ENCODE results near the gene DCHS2.

Gene DCHS2

GRCh38 chr4:154441124-154441523, 50.5 kb downstream of the DCHS2 start:
- no peak for DNase-seq

GRCh38 chr4:154439224-154439623, 52.4 kb downstream of the DCHS2 start:
- no peak for DNase-seq

- no peak for DNase-seq
These were observed 55.7 kb downstream of the DCHS2 start for GRCh38 chr4:154435895-154436294.

- DNase-seq = no peak
These were observed 58.1 kb downstream of the DCHS2 start for GRCh38 chr4:154433543-154433942.

GRCh38 chr4:154429176-154429575, 62.4 kb downstream of the DCHS2 start:
- DNase-seq = no peak

GRCh38 chr4:154427149-154427548, 64.5 kb downstream of the DCHS2 start:
- no peak for DNase-seq

- DNase-seq = no peak
These were observed 66.1 kb downstream of the DCHS2 start for GRCh38 chr4:154425514-154425913.

- no peak for DNase-seq
These were observed 66.7 kb downstream of the DCHS2 start for GRCh38 chr4:154424810-154425484.

GRCh38 chr4:154422152-154422551, 69.4 kb downstream of the DCHS2 start:
- DNase-seq = no peak

GRCh38 chr4:154421618-154422017, 70.0 kb downstream of the DCHS2 start:
- no peak for DNase-seq

GRCh38 chr4:154417373-154417673, 74.3 kb downstream of the DCHS2 start:
- no peak for DNase-seq

GRCh38 chr4:154416190-154416547, 75.4 kb downstream of the DCHS2 start:
- DNase-seq = no peak

GRCh38 chr4:154415313-154415712, 76.3 kb downstream of the DCHS2 start:
- no peak for DNase-seq

GRCh38 chr4:154414796-154415195, 76.8 kb downstream of the DCHS2 start:
- no peak for DNase-seq

GRCh38 chr4:154414371-154414770, 77.2 kb downstream of the DCHS2 start:
- no peak for DNase-seq

- no peak for DNase-seq
These were observed 84.2 kb downstream of the DCHS2 start for GRCh38 chr4:154407443-154407842.

- DNase-seq = no peak
These were observed 85.4 kb downstream of the DCHS2 start for GRCh38 chr4:154406018-154406795.

- no peak for DNase-seq
These were observed 92.2 kb downstream of the DCHS2 start for GRCh38 chr4:154399259-154399974.

- DNase-seq = no peak
These were observed 101.3 kb downstream of the DCHS2 start for GRCh38 chr4:154390324-154390723.

GRCh38 chr4:154389148-154389547, 102.5 kb downstream of the DCHS2 start:
- DNase-seq = no peak

- DNase-seq = no peak
These were observed 107.6 kb downstream of the DCHS2 start for GRCh38 chr4:154384012-154384411.

- DNase-seq = no peak
These were observed 115.1 kb downstream of the DCHS2 start for GRCh38 chr4:154376486-154376885.

- no peak for DNase-seq
These were observed 123.5 kb downstream of the DCHS2 start for GRCh38 chr4:154368060-154368459.

GRCh38 chr4:154367659-154368058, 123.9 kb downstream of the DCHS2 start:
- no peak for DNase-seq

Data from hematopoietic multipotent progenitor cell treated with erythropoietin and hydrocortisone succinate and interleukin-3 and kit ligand, for 8 days (in vitro differentiated cells).